H9 (cell line): ENCODE data around the gene ITK. TPM values are rescaled to one million over a fixed set of nuclear protein-coding genes. Genes with fewer than 3 reads are reported as not detected.

Experiments
- DNase-seq: peaks from one replicate; pipeline ENCODE4 v3.0.0-alpha.2; 2017
- H2AFZ ChIP-seq: one replicate; pipeline ENCODE4 v1.6.1; 2013; ENCODE audit warnings: mild to moderate bottlenecking, low read length, control low read depth, moderate library complexity
- H2AK5ac ChIP-seq: 2 replicates; pipeline ENCODE4 v1.6.1; 2013; ENCODE audit warnings: low read length, control low read depth, mixed read lengths; ENCODE audit not compliant: insufficient read length
- H2BK120ac ChIP-seq: one replicate; pipeline ENCODE4 v1.6.1; 2013; ENCODE audit warnings: low read depth, mild to moderate bottlenecking, low read length, control low read depth, inconsistent platforms; ENCODE audit not compliant: poor library complexity, severe bottlenecking
- H2BK12ac ChIP-seq: 2 replicates; pipeline ENCODE4 v1.6.1; 2013; ENCODE audit warnings: low read length, control low read depth, mixed read lengths, low read depth; ENCODE audit not compliant: insufficient read length
- H2BK15ac ChIP-seq: 2 replicates; pipeline ENCODE4 v1.6.1; 2013; ENCODE audit warnings: low read depth, low read length, control low read depth
- H2BK20ac ChIP-seq: one replicate; pipeline ENCODE4 v1.6.1; 2013; ENCODE audit warnings: low read depth, mild to moderate bottlenecking, low read length, control low read depth, inconsistent platforms; ENCODE audit not compliant: poor library complexity, severe bottlenecking
- H2BK5ac ChIP-seq: 2 replicates; pipeline ENCODE4 v1.6.1; 2013; ENCODE audit warnings: low read length, control low read depth, mixed read lengths; ENCODE audit not compliant: insufficient read length
- H3K14ac ChIP-seq: 2 replicates; pipeline ENCODE4 v1.6.1; 2013; ENCODE audit warnings: low read length, control low read depth; ENCODE audit not compliant: insufficient read depth
- H3K18ac ChIP-seq: 2 replicates; pipeline ENCODE4 v1.6.1; 2013; ENCODE audit warnings: low read depth, mild to moderate bottlenecking, mixed read lengths, low read length, control low read depth; ENCODE audit not compliant: insufficient read length
- H3K23ac ChIP-seq: 2 replicates; pipeline ENCODE4 v1.6.1; 2013; ENCODE audit warnings: low read length, control low read depth, mixed read lengths, low read depth; ENCODE audit not compliant: insufficient read length
- H3K23me2 ChIP-seq: 2 replicates; pipeline ENCODE4 v1.6.1; 2013; ENCODE audit warnings: low read depth, mild to moderate bottlenecking, mixed read lengths, low read length, control low read depth; ENCODE audit not compliant: insufficient read length, poor library complexity, severe bottlenecking
- H3K27ac ChIP-seq: 2 replicates; pipeline ENCODE4 v1.5.1; 2013; ENCODE audit warnings: low read length, control low read depth, mixed read lengths, low read depth; ENCODE audit not compliant: insufficient read length
- H3K27me3 ChIP-seq: 2 replicates; pipeline ENCODE4 v1.6.1; 2013; ENCODE audit warnings: low read length, control low read depth, inconsistent platforms; ENCODE audit not compliant: insufficient read depth
- H3K4ac ChIP-seq: 2 replicates; pipeline ENCODE4 v1.6.1; 2013; ENCODE audit warnings: low read depth, mild to moderate bottlenecking, control low read depth, inconsistent platforms, low read length, moderate library complexity
- H3K4me1 ChIP-seq: 2 replicates; pipeline ENCODE4 v1.6.1; 2013; ENCODE audit warnings: low read length, control low read depth, inconsistent platforms; ENCODE audit not compliant: insufficient read depth
- H3K4me2 ChIP-seq: 2 replicates; pipeline ENCODE4 v1.6.1; 2013; ENCODE audit warnings: low read length, control low read depth, mixed read lengths; ENCODE audit not compliant: insufficient read length, insufficient read depth
- H3K56ac ChIP-seq: 2 replicates; pipeline ENCODE4 v1.6.1; 2013; ENCODE audit warnings: low read depth, mild to moderate bottlenecking, mixed read lengths, low read length, control low read depth; ENCODE audit not compliant: insufficient read length
- H3K79me1 ChIP-seq: 2 replicates; pipeline ENCODE4 v1.6.1; 2013; ENCODE audit warnings: low read depth, mild to moderate bottlenecking, moderate library complexity, low read length, control low read depth, inconsistent platforms; ENCODE audit not compliant: insufficient read depth, poor library complexity, severe bottlenecking
- H3K79me2 ChIP-seq: 2 replicates; pipeline ENCODE4 v1.6.1; 2013; ENCODE audit warnings: low read length, control low read depth, inconsistent platforms; ENCODE audit not compliant: insufficient read depth
- H3K9ac ChIP-seq: 2 replicates; pipeline ENCODE4 v1.6.1; 2013; ENCODE audit warnings: low read length, control low read depth, mixed read lengths; ENCODE audit not compliant: insufficient read length; ENCODE audit errors: extremely low read depth
- H3K9me3 ChIP-seq: one replicate; pipeline ENCODE4 v1.6.1; 2013; ENCODE audit warnings: low read depth, low read length, inconsistent platforms; ENCODE audit not compliant: control insufficient read depth
- H3T11ph ChIP-seq: one replicate; pipeline ENCODE4 v1.6.1; 2013; ENCODE audit warnings: mild to moderate bottlenecking, low read length, control low read depth, inconsistent platforms
- H4K20me1 ChIP-seq: one replicate; pipeline ENCODE4 v1.6.1; 2013; ENCODE audit not compliant: control insufficient read depth, insufficient read length, insufficient read depth
- H4K5ac ChIP-seq: 2 replicates; pipeline ENCODE4 v1.6.1; 2013; ENCODE audit warnings: low read depth, mild to moderate bottlenecking, mixed read lengths, low read length, control low read depth; ENCODE audit not compliant: insufficient read length
- H4K8ac ChIP-seq: replicated peaks from 2 replicates; pipeline ENCODE4 v1.6.1; 2013; ENCODE audit warnings: low read length, control low read depth, mixed read lengths, low read depth; ENCODE audit not compliant: insufficient read length
- H4K91ac ChIP-seq: 2 replicates; pipeline ENCODE4 v1.6.1; 2013; ENCODE audit warnings: low read depth, mild to moderate bottlenecking, moderate library complexity, mixed read lengths, low read length, control low read depth; ENCODE audit not compliant: insufficient read length
- H3K27ac Mint-ChIP-seq, 3 experiments: 2 replicates in 2 of 3; 3 replicates in 1 of 3; pipeline ENCODE4 v1.8.0; 2020 to 2021; ENCODE audit warnings: mixed read lengths in 3 of 3, mild to moderate bottlenecking in 1 of 3, moderate library complexity in 1 of 3
- H3K27me3 Mint-ChIP-seq: 2 replicates; pipeline ENCODE4 v1.8.0; 2021; ENCODE audit warnings: low read depth, mild to moderate bottlenecking, moderate library complexity, mixed read lengths
- H3K36me3 Mint-ChIP-seq, 3 experiments: 2 replicates in 2 of 3; 3 replicates in 1 of 3; pipeline ENCODE4 v1.8.0; 2020 to 2021; ENCODE audit warnings: low read depth in 3 of 3, mixed read lengths in 3 of 3; ENCODE audit not compliant: insufficient read depth in 1 of 3
- H3K4me1 Mint-ChIP-seq, 2 experiments: 2 replicates each; pipeline ENCODE4 v1.8.0; 2020; ENCODE audit warnings: mixed read lengths in 2 of 2
- H3K4me3 Mint-ChIP-seq, 2 experiments: 2 replicates in 1 of 2; 3 replicates in 1 of 2; pipeline ENCODE4 v1.8.0; 2020 to 2021; ENCODE audit warnings: mild to moderate bottlenecking in 2 of 2, mixed read lengths in 2 of 2, moderate library complexity in 1 of 2
- H3K9me3 Mint-ChIP-seq, 2 experiments: 2 replicates in 1 of 2; 3 replicates in 1 of 2; pipeline ENCODE4 v1.8.0; 2020; ENCODE audit warnings: mild to moderate bottlenecking in 2 of 2, mixed read lengths in 2 of 2, moderate library complexity in 1 of 2
- CTCF ChIP-seq: fragments of 200-600 bp; sonication (generic); conservative IDR thresholded peaks from 3 replicates; pipeline ENCODE4 v1.8.0; 2021; ENCODE audit warnings: antibody characterized with exemption, mild to moderate bottlenecking
- WGBS: extraction: QIAGEN DNeasy Blood & Tissue Kit; methylation state at CpG from one replicate; pipeline ENCODE4 v1.1.7; 2013; ENCODE audit warnings: missing lambda C conversion rate, low lambda C conversion rate, mixed read lengths; ENCODE audit not compliant: insufficient read length; ENCODE audit errors: extremely low coverage; 5-methylcytosine and 5-hydroxymethylcytosine counted together
- total RNA-seq: library from RNA; stranded (reverse); gene quantifications from 2 replicates; pipeline ENCODE4 v1.2.1, GENCODE V29; 2021

ITK gene
- total RNA-seq, 1 experiment from 2014 or later = 0.22 TPM

DNA sequence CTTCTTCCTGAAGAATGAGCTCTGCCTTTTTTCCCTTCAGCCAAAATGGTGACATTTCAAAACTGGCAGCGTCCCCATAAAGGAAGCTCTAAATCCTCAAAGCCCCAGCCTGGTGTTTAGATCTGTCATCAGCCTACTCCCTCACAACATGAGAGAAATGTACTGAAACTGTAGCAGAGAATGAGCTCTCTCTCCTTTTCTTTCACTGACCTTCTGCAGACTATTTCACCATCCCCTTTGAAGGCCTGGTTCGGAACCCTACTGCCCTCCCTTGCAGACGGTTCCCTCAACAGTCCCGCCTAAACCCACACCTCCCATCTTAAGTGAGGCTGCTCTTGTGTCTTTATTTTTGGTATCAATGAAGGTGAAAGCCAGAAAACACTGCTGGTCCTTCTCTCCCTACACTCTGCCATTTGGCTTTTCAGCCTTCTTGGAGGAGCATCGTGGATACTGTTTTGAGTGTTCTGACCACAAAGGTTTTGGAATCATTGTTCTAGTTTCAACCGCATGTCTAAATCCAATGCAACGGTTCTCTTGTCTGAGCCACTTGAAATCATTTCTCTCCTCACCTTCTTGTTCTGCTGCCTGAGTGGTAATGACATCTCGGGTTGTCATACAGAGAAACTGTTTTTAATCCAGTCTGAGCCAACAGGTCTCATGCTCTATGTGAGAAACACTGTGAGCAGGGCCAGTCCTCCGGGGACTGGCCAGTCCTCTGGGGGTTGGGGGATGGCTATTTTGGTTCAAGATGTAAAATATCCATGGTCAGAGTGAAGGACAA, 39.0 kb downstream of the ITK start:
- no peaks in the 10 kb centered on the region for H3K36me3 Mint-ChIP-seq
- Histone ChIP-seq H4K91ac (no peak overlapping the region), H3K4me2 (no peak overlapping the region), H3K9me3 (no peaks in the 10 kb centered on the region), H3K56ac (no peak overlapping the region), H2AFZ (no peak overlapping the region), H3K23me2 (no peaks in the 10 kb centered on the region), H3K23ac (no peak overlapping the region), H3K14ac (no peak overlapping the region), H2BK12ac (no peak overlapping the region), H3K79me1 (no peaks in the 10 kb centered on the region), H4K5ac (no peak overlapping the region), H3K18ac (no peak overlapping the region), H2BK120ac (no peak overlapping the region), H2BK5ac (no peak overlapping the region), H3K27me3 (no peaks in the 10 kb centered on the region), H3T11ph (no peak overlapping the region), H3K9ac (no peak overlapping the region), H4K20me1 (no peaks in the 10 kb centered on the region), H4K8ac (no peak overlapping the region), H3K27ac (no peak overlapping the region), H3K79me2 (0 out of 2 replicates have a peak, but pooled peaks cover 1% of the 10 kb centered on the region), H3K4me1 (no peaks in the 10 kb centered on the region), H2BK15ac (no peak overlapping the region), H2AK5ac (no peak overlapping the region), H3K4ac (no peak overlapping the region), H2BK20ac (no peak overlapping the region)
- peaks cover 2 to 4% of the 10 kb centered on the region in 2 experiments; a peak in 1 of 4 replicates for H3K4me1 Mint-ChIP-seq
- no CpG with 5 or more reads among the region's 9 CpGs for WGBS
- no peak overlapping the region for H3K4me3 Mint-ChIP-seq
- no peaks in the 10 kb centered on the region for H3K27me3 Mint-ChIP-seq
- no peak for TF ChIP-seq CTCF
- no peak overlapping the region; a peak in 1 of 7 replicates for H3K27ac Mint-ChIP-seq
- H3K9me3 Mint-ChIP-seq = no peaks in the 10 kb centered on the region
- no peak for DNase-seq
